Activated T-cell treated with anti-CD3 and anti-CD28 coated beads for 48 hours (primary cell): ENCODE data around the gene SSBP2.
"Not testable (repeated sequence)": the region's sequence is repeated elsewhere in the genome, so short reads cannot be mapped to it uniquely, and the experiment has no call there.

Experiments
- DNase-seq: peaks from one replicate; pipeline ENCODE4 v3.0.0-alpha.2; 2020; ENCODE audit warnings: low read depth

The SSBP2 gene

GRCh38 chr5:81729276-81729675 lies 21.6 kb downstream of the SSBP2 start:
- no peak for DNase-seq

- no peak for DNase-seq
These were observed 22.6 kb downstream of the SSBP2 start for GRCh38 chr5:81728301-81728700.

- no peak for DNase-seq
These were observed 24.6 kb downstream of the SSBP2 start for GRCh38 chr5:81726297-81726696.

GRCh38 chr5:81724571-81724970 lies 26.3 kb downstream of the SSBP2 start:
- DNase-seq, result no peak

- no peak for DNase-seq
These were observed 26.8 kb downstream of the SSBP2 start for GRCh38 chr5:81724108-81724507.

- no peak for DNase-seq
These were observed 29.8 kb downstream of the SSBP2 start for GRCh38 chr5:81721049-81721448.

- no peak for DNase-seq
These were observed 31.1 kb downstream of the SSBP2 start for GRCh38 chr5:81719743-81720345.

GRCh38 chr5:81718300-81718699 lies 32.6 kb downstream of the SSBP2 start:
- no peak for DNase-seq

- DNase-seq, result no peak
These were observed 33.0 kb downstream of the SSBP2 start for GRCh38 chr5:81717860-81718259.

- no peak for DNase-seq
These were observed 33.7 kb downstream of the SSBP2 start for GRCh38 chr5:81717226-81717625.

GRCh38 chr5:81714076-81714475 lies 36.8 kb downstream of the SSBP2 start:
- DNase-seq, result not testable (repeated sequence)

- DNase-seq, result no peak
These were observed 42.0 kb downstream of the SSBP2 start for GRCh38 chr5:81708889-81709288.

- DNase-seq, result no peak
These were observed 47.1 kb downstream of the SSBP2 start for GRCh38 chr5:81703840-81704239.

GRCh38 chr5:81700166-81700565 lies 50.7 kb downstream of the SSBP2 start:
- no peak for DNase-seq

GRCh38 chr5:81698813-81699212 lies 52.1 kb downstream of the SSBP2 start:
- no peak for DNase-seq

- no peak for DNase-seq
These were observed 54.2 kb downstream of the SSBP2 start for GRCh38 chr5:81696418-81697397.

GRCh38 chr5:81694726-81695125 lies 56.2 kb downstream of the SSBP2 start:
- DNase-seq, result no peak

GRCh38 chr5:81688215-81688614 lies 62.7 kb downstream of the SSBP2 start:
- no peak for DNase-seq

GRCh38 chr5:81687292-81687691 lies 63.6 kb downstream of the SSBP2 start:
- no peak for DNase-seq

GRCh38 chr5:81685471-81685870 lies 65.4 kb downstream of the SSBP2 start:
- DNase-seq, result no peak

GRCh38 chr5:81679885-81680284 lies 71.0 kb downstream of the SSBP2 start:
- DNase-seq, result no peak

- DNase-seq, result no peak
These were observed 75.5 kb downstream of the SSBP2 start for GRCh38 chr5:81675420-81675819.

- DNase-seq, result no peak
These were observed 85.1 kb downstream of the SSBP2 start for GRCh38 chr5:81665795-81666194.
